Measurements from ENCODE around the gene GNAT1.
A peak's percentile ranks its signal among the peaks of the same experiment; 100 is the strongest.

GNAT1 gene

DNA sequence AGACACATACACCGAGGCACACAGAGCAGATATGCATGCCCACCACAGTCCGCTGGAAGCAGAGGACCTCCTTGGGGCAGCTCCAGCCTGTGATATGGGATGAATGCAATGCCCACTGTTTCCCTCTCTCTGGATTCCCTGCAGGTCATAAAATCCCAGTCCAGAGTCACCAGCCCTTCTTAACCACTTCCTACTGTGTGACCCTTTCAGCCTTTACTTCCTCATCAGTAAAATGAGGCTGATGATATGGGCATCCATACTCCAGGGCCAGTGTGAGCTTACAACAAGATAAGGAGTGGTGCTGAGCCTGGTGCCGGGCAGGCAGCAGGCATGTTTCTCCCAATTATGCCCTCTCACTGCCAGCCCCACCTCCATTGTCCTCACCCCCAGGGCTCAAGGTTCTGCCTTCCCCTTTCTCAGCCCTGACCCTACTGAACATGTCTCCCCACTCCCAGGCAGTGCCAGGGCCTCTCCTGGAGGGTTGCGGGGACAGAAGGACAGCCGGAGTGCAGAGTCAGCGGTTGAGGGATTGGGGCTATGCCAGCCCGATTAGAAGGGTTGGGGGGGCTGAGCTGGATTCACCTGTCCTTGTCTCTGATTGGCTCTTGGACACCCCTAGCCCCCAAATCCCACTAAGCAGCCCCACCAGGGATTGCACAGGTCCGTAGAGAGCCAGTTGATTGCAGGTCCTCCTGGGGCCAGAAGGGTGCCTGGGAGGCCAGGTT lies at the start of gene GNAT1:
Gene GNAT1, plus strand, starts transcription at position 675 of the 725 bp plus-strand sequence. CDS start 116 bp downstream, outside the sequence.
- no peak for DNase-seq

- DNase-seq, result no peak
These were observed 45.0 kb upstream of the GNAT1 start for GRCh38 chr3:50146316-50146901.

- DNase-seq, result no peak
These were observed 44.4 kb upstream of the GNAT1 start for GRCh38 chr3:50147016-50147415.

DNA sequence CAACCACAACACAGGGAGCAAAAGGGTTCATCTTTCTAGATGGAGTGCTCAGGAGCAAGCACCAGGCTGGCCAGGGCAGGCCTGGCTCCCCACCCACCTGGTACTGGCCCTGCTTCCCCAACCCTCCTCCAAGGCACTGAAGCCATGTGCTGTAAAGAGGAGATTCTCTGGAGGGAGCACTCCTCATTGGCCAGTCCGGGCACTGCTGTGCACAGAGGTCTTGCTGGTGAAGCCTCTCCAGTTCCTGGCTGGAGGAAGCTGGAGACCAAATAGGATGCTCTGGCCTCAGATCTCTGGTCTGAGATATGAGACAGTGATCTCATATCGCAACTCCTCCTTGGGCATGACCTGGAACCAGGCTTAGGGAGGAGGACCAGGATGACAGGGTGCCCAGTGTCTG lies 44.0 kb upstream of the GNAT1 start:
- no peak for DNase-seq

DNA sequence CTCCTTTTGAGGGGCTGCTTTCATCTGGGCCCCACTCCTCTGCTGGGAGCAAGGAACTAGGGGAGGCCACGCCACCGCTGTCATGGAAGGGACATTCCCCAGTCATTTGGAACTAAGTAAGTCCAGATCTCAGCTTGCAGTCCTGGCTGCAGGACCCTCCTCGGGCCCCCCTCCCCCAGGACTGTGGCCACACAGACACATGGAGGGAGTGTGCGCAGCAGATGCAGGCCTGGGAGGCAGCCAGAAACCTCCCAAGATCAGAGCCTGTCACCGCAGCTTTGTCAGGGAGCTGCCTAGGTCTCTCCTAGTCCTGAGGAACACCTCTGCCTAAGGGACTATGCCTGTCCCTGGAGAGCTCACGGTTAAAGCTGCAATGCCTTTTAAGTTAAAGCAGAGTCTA lies 43.5 kb upstream of the GNAT1 start:
- no peak for DNase-seq

- no peak for DNase-seq
These were observed 41.0 kb upstream of the GNAT1 start for GRCh38 chr3:50150404-50150750.

DNA sequence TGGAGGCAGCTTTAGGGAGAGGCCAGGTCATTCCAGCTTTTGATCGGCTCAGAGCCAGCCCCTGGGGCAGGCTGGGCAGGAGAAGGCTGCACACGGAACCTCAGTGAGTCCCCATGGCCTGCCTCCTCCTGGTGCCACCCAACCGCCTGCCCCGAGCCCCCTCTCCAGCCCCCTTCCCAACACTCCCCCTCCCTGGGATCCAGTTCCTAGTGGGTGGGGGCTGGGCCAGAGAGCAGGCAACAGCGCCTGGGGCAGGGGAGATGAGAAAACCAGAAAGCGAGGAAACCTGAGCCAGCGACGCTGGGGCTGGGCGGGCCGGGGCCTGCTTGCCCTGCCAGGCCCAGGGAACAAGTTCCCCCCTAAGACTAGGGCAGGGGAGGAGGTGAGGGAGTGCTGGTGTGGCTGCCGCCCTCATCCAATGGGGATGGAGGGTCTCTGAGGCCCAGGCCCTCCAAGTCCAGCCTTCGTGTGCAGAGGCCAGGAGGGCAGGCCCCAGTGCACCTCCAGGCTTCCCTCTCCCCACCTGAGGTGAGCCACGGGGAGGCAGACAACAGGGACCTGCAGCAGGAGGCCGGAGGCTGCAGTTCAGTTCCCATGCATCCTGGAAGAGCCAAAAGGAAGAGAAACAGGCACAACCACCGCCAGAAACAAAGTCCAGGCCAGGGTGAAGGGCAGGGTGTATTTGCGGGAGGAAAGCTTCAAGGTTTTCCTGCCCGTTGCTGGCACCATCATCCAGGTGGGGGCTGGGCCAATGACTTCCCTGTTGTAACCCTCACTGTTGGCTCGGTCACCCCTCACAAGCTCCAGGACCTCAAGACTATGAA lies 40.3 kb upstream of the GNAT1 start:
- no peak for DNase-seq

- DNase-seq, result no peak
These were observed 39.7 kb upstream of the GNAT1 start for GRCh38 chr3:50151728-50152127.

DNA sequence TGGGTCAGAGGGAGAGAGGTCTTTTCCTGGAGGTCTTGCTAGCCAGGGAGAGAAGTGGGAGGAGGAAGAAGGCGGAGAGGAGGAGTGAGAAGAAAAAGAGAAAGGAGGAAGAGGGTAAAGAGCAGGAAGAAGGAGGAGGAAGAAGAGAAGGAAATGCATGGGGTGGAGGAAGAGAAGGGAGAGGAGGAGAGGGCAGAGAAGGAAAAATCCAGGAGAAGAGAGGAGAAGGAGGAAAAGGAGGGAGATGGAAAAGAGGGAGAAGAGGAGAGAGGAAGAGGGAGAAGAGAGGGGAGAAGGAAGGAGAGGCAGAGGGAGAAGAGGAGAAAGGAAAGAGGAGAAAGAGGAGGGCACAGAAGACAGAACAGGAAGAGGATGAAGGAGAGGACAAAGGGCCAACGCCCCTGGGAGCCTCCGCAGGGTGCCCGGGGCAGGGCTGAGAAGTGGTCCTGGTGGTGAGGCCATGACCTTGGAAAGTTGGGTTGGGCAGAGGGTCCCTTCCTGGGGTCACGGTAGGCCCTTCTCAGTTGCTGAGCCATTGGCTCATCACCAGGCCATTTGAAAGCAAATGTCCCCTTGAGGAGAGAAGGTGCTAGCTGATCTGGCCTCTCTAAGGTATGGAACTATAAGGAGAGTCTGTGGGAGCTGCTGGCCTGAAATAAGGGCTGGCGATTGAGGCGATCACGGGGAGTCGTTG lies 37.5 kb upstream of the GNAT1 start:
- DNase-seq, result no peak

DNA sequence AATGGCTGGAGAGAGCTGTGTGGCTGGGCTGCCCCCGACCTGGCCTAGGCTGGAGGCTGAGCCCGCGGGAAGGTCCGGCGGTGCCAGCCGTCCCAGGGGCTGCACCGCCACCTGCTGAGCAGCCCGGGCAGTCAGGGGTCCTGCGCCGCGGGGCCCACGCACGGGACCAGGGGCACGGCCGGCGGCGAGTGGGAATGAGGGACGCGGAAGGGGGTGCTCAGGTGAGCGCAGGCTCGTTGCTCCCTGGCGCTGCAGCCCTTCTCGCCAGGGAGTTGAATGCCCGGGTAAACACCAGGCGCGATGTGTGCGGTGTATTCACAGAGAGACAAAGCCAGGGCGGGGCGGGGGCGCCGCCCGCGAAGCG lies 37.0 kb upstream of the GNAT1 start:
- DNase-seq, result peak in 1 of 2 experiments; percentile 59

- DNase-seq, result peak; percentile 20 to 59
These were observed 36.4 kb upstream of the GNAT1 start, which contains the start of gene SEMA3F for GRCh38 chr3:50154840-50155490. Gene SEMA3F (plus strand): TSS chr3:50155324. CDS start chr3:50159623, 4,299 bp downstream.

GRCh38 chr3:50155491-50155878 lies 35.9 kb upstream of the GNAT1 start:
- no peak for DNase-seq

DNA sequence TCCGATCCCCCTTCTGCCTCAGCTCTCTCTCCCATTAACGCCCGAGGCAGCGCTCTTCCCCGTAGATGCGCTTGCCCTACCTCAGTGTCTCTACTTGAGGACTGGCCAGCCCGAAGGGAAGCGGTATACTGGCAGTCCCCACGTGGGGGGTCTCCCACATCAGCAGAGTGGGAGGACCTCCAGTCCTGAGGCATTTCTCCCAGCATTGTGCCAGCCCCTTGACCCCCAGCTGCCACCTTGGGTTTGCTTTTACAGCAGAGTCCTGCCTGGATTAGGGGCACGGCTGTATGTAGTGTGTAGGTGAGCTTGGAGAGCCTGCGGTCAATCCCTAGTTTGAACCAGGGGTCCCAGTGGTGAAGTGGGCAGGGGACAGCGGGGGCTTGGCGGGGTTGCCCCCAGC lies 35.5 kb upstream of the GNAT1 start:
- no peak for DNase-seq

- DNase-seq, result no peak
These were observed 34.6 kb upstream of the GNAT1 start for GRCh38 chr3:50156549-50157493.

- no peak for DNase-seq
These were observed 33.4 kb upstream of the GNAT1 start for GRCh38 chr3:50157827-50158529.

- no peak for DNase-seq
These were observed 32.8 kb upstream of the GNAT1 start for GRCh38 chr3:50158530-50159146.

DNA sequence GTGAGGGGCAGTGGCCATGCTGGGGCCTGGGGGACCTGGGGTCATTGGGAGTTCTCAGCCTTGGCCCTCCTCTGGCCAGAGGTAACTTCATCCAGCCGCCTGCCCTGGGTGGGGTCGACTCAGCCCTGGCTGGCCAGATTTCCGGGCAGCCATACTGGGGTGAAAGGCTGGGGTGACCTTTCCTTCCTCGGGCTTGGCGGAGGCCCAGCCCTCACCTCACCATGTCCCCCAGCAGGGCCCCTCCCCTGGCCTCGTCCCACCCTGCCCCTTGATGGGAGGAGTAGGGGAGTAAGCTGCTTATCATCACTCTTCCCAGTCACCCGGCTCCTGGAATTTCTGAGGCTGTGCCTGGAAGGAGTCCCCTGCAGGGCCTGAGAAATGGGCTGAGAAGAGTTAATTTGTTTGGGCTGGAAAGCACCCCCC lies 30.8 kb upstream of the GNAT1 start:
- no peak for DNase-seq

GRCh38 chr3:50161320-50161719 lies 30.1 kb upstream of the GNAT1 start:
- no peak for DNase-seq

DNA sequence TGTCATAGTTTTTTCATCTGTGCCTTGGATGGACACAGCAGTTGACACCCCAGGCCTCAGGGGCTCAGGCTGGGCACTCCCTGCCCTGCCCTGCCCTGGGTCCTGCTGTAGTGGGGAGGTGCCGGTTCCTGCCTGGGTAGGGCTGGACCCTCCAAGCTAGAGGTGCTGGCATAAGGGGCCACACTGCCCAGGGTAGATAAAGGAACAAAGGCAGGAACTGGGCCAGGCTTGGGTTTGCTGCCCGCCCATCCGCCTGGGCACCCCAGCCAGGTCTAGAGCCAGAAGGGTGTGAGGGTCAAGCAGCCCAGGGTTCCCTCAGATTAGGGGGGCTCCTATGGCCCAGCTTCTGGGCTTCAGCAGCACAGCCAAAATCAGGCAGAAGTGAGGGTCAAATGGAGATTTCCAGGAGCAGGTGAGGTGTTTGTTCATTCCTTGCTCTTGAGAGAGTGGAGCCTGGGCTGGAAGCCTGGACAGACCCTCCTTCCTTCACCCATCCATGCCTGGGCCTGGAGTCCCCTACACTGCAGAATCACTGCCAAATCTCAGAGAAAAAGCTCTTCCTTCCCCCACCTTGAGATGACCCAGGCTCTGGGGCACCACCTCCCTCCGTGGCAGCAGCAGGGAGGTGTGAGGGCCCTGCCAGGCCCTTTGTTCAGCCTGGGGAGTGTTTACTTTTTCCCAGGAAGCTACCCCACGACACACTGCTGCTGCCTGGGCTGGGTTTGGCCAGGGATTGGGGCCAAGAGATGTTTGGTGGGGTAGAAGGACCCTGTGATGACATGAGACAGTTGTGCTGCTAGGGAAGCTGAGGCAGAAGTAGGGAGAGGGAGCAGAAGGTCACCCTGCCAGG lies 29.2 kb upstream of the GNAT1 start:
- DNase-seq, result no peak

All from NCI-H2081 (cell line).